ENCODE measurements around the gene NCOA1.
"Not testable (repeated sequence)": the region's sequence is repeated elsewhere in the genome, so short reads cannot be mapped to it uniquely, and the experiment has no call there.

NCOA1 gene

DNA sequence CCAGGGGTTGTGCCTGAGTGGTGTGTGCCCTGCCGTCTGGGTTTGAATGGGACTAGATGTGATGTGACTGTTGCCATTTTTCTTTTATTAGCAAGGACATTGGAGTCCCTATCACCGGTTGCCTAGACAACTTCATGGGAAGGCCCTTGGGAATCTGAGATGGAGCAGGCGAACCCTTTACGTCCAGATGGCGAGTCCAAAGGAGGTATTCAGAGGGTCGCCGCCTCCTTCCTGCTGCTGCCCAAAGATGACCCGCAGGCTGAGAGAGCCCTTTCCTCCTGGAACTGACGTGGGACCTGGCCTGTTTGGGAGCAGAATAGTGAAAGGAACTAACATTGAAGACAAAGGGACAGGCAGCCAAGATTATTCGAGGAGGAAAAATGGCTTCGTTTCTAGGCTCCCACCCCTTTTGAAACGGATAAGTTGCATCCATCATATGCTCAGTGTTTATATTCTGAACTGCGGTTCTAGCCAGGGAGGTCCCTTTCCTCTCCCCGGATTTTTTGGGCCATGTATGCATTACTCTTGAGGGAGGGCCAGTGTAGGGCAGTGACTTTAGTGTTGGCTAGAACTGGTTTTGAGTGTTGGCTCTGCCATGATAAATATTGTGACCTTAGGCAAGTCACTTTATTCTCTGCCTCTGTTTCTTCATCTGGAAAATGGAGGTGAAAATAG, 302.8 kb downstream of the NCOA1 start:
- TF ChIP-seq, protein P1, sequence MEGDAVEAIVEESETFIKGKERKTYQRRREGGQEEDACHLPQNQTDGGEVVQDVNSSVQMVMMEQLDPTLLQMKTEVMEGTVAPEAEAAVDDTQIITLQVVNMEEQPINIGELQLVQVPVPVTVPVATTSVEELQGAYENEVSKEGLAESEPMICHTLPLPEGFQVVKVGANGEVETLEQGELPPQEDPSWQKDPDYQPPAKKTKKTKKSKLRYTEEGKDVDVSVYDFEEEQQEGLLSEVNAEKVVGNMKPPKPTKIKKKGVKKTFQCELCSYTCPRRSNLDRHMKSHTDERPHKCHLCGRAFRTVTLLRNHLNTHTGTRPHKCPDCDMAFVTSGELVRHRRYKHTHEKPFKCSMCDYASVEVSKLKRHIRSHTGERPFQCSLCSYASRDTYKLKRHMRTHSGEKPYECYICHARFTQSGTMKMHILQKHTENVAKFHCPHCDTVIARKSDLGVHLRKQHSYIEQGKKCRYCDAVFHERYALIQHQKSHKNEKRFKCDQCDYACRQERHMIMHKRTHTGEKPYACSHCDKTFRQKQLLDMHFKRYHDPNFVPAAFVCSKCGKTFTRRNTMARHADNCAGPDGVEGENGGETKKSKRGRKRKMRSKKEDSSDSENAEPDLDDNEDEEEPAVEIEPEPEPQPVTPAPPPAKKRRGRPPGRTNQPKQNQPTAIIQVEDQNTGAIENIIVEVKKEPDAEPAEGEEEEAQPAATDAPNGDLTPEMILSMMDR (IDR thresholded peaks at IDR 0.05; ENCODE audit: low read depth, low read length, missing control alignments): no peak
- H3K4me3 ChIP-seq (ENCODE audit: low read depth, low read length): peak overlapping the region; percentile 84
- no peak for DNase-seq (ENCODE audit: low read depth)

DNA sequence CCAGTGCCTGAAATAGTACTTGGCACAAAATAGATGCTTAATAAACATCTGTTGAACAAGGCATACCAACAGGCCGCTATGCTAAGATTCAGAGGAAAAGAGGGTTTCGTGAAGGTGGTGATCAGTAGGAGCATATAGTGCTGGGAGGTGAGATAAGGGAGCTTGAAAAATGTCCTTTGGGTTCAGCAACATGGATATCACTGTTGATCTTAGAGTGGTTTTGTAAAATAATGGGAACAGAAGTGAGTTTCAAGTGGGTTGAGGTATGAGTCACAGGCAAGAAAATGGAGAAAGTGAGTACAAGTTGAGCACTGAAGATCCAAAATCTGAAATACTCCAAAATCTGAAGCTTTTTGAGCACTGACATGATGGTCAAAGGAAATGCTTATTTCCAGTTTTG, 306.6 kb downstream of the NCOA1 start:
- TF ChIP-seq, protein P1 (IDR thresholded peaks at IDR 0.05; ENCODE audit: low read depth, low read length, missing control alignments): no peak
- no peak overlapping the region for H3K4me3 ChIP-seq (ENCODE audit: low read depth, low read length)
- no peak for DNase-seq (ENCODE audit: low read depth)

DNA sequence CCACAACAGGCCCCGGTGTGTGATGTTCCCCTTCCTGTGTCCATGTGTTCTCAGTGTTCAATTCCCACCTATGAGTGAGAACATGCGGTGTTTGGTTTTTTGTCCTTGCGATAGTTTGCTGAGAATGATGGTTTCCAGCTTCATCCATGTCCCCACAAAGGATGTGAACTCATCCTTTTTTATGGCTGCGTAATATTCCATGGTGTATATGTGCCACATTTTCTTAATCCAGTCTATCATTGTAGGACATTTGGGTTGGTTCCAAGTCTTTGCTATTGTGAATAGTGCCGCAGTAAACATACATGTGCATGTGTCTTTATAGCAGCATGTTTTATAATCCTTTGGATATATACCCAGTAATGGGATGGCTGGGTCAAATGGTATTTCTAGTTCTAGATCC, 309.4 kb downstream of the NCOA1 start:
- not testable (repeated sequence) for H3K4me3 ChIP-seq (ENCODE audit: low read depth, low read length); DNase-seq (ENCODE audit: low read depth)

DNA sequence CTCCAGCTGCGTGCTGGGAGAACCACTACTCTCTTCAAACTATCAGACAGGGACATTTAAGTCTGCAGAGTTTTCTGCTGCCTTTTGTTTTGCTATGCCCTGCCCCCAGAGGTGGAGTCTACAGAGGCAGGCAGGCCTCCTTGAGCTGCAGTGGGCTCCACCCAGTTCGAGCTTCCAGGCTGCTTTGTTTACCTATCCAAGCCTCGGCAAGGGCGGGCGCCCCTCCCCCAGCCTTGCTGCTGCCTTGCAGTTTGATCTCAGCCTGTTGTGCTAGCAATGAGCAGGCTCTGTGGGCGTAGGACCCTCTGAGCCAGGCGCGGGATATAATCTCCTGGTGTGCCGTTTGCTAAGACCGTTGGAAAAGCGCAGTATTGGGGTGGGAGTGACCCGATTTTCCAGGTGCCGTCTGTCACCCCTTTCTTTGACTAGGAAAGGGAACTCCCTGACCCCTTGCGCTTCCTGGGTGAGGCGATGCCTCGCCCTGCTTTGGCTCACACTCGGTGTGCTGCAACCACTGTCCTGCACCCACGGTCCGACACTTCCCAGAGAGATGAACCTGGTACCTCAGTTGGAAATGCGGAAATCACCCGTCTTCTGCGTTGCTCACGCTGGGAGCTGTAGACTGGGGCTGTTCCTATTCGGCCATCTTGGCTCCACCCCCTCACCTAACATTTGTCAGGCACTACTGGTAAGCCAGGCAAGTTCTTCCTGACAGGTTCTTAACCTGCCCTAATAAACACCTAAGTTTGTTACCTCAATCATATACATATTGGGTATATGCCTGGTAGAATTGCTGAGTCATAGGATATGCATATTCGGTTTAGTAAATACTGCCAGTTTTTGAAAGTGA, 315.0 kb downstream of the NCOA1 start:
- not testable (repeated sequence) for H3K4me3 ChIP-seq (ENCODE audit: low read depth, low read length); DNase-seq (ENCODE audit: low read depth)

DNA sequence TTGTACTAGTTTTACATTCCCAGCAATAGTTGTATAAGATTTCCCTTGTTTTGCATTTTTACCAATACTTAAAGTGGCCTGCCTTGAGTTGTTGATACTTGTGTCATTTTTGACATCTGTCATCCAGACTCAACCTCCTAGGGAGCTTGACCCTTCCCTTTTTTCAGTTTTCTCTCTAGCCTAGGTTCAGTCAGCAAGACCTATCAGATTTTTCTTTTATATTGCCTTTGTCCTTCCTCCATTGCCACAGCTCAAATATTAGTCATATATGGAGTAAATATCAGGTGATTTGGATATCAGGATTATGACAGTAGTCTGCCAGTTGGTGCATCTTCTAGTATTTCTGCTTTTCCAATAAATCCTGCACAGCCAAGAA, 315.6 kb downstream of the NCOA1 start:
- no peak for DNase-seq (ENCODE audit: low read depth)
- H3K4me3 ChIP-seq (ENCODE audit: low read depth, low read length): no peak overlapping the region
- TF ChIP-seq, protein P1 (IDR thresholded peaks at IDR 0.05; ENCODE audit: low read depth, low read length, missing control alignments): no peak

DNA sequence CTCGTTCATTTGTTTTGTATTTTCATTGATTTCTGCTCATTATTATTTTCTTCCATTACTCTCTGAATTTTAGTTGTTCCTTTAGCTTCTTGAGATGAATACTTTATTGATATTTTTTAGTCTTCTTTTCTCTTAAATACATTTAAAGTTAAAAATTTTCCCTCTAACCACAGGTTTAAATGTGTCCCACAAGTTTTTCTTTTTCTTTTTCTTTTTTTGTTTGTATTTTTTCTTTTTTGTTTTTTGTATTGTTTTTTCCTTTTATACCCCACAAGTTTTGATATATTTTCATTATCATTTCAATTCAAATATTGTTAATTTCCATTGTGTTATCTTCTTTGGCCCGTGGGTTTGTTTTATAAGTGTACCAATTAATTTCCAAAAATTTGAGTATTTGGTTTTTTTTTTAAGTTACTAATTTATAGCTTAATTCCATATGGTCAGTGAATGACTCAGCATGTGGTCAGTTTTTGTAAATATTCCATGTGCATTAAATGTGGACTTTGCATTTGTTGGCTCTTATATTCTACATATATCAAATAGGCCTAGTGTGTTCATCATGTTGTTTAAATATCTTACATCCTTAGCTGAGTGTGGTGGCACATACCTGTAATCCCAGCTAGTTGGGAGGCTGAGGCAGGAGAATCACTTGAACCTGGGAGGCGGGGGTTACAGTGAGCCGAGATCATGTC, 318.4 kb downstream of the NCOA1 start:
- no peak overlapping the region for H3K4me3 ChIP-seq (ENCODE audit: low read depth, low read length)
- DNase-seq (ENCODE audit: low read depth): no peak
- TF ChIP-seq, protein P1 (IDR thresholded peaks at IDR 0.05; ENCODE audit: low read depth, low read length, missing control alignments): no peak

DNA sequence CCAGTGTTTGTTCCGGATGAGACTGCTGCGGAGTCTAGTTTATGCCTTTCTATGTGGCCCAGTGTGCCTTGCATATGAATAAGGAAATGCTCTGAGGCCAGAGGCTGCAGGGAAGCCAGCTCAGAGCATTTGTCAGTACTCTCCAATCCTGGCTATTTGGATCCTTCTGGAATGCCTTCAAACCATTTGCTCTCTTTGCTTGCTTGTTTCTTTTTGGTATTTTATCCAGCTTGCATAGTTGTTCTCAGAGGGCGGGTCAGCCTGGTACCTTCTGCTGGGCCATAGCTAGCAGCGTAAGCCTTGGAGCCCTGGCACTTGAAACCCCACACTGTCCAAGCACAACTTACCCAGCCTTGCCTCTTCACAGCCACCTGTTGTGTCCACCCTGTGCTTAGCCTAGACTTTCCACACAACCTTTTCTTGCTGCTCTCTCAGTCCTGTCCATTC, 322.7 kb downstream of the NCOA1 start:
- no peak for DNase-seq (ENCODE audit: low read depth)
- H3K4me3 ChIP-seq (ENCODE audit: low read depth, low read length): no peak overlapping the region
- TF ChIP-seq, protein P1 (IDR thresholded peaks at IDR 0.05; ENCODE audit: low read depth, low read length, missing control alignments): no peak
